SK-N-SH (cell line): ENCODE measurements around the gene SPAAR. TPM values are rescaled to one million over a fixed set of nuclear protein-coding genes. Genes with fewer than 3 reads are reported as not detected.

Experiments
- CTCF ChIA-PET: fragments of 300-600, 350-600 bp; formaldehyde crosslinking; extraction: SDS; loops from one replicate; lab custom pipeline; 2021; lab: Yijun Ruan, JAX
- POLR2A ChIA-PET: fragments of 350-600 bp; sonication (Branson Sonifier 250); formaldehyde crosslinking; extraction: SDS; loops from one replicate; lab custom pipeline; 2020; ENCODE audit warnings: antibody characterized with exemption, inconsistent platforms; lab: Yijun Ruan, JAX
- DNase-seq: peaks from one replicate; pipeline ENCODE4 v3.0.0; 2012
- H2AFZ ChIP-seq: fragments of 200-600 bp; sonication (generic); 2 replicates; pipeline ENCODE4 v1.8.1; 2016; ENCODE audit warnings: antibody characterized with exemption, mild to moderate bottlenecking, low read depth
- H3F3A ChIP-seq: fragments of 200-600 bp; sonication (generic); replicated peaks from 2 replicates; pipeline ENCODE3; 2016; ENCODE audit warnings: antibody characterized with exemption, mild to moderate bottlenecking; ENCODE audit not compliant: insufficient read depth
- H3K27ac ChIP-seq, 2 experiments: fragments of 200-500 bp in 1 of 2; fragments of 200-600 bp in 1 of 2; sonication (Bioruptor generic) in 1 of 2; sonication (generic), shearing (Covaris generic) in 1 of 2; 2 replicates each; pipeline versions ENCODE4 v1.5.1 to v1.6.1; 2014 to 2016; ENCODE audit warnings: low read depth in 2 of 2, inconsistent platforms in 1 of 2, low read length in 1 of 2, mild to moderate bottlenecking in 1 of 2, mixed read lengths in 1 of 2
- H3K27me3 ChIP-seq: fragments of 200-600 bp; sonication (generic), shearing (Covaris generic); 2 replicates; pipeline ENCODE4 v1.6.1; 2016; ENCODE audit warnings: mixed run types; ENCODE audit not compliant: insufficient read depth
- H3K36me3 ChIP-seq, 2 experiments: fragments of 200-500 bp in 1 of 2; fragments of 200-600 bp in 1 of 2; sonication (Bioruptor generic) in 1 of 2; sonication (generic) in 1 of 2; replicated peaks in 1 of 2; 2 replicates each; pipeline versions ENCODE3 to v1.5.1; 2014 to 2016; ENCODE audit warnings: low read length in 1 of 2, mild to moderate bottlenecking in 1 of 2; ENCODE audit not compliant: insufficient read depth in 2 of 2, control insufficient read depth in 1 of 2
- H3K4me1 ChIP-seq, 2 experiments: fragments of 200-500 bp in 1 of 2; fragments of 200-600 bp in 1 of 2; sonication (Bioruptor generic) in 1 of 2; sonication (generic), shearing (Covaris generic) in 1 of 2; 2 replicates each; pipeline versions ENCODE4 v1.5.1 to v1.6.1; 2014 to 2016; ENCODE audit warnings: low read depth in 1 of 2, low read length in 1 of 2, mixed run types in 1 of 2; ENCODE audit not compliant: insufficient read depth in 2 of 2, control insufficient read depth in 1 of 2
- H3K4me2 ChIP-seq: fragments of 200-600 bp; sonication (generic), shearing (Covaris generic); 2 replicates; pipeline ENCODE4 v1.6.1; 2017; ENCODE audit warnings: mixed run types
- H3K4me3 ChIP-seq, 2 experiments: fragments of 200-500 bp in 1 of 2; fragments of 200-600 bp in 1 of 2; sonication (Bioruptor generic) in 1 of 2; sonication (generic), shearing (Covaris generic) in 1 of 2; 2 replicates each; pipeline versions ENCODE4 v1.5.1 to v1.8.1; 2014 to 2016; ENCODE audit warnings: low read depth in 2 of 2, inconsistent platforms in 1 of 2, low read length in 1 of 2, mild to moderate bottlenecking in 1 of 2, mixed read lengths in 1 of 2, moderate library complexity in 1 of 2
- H3K79me2 ChIP-seq: fragments of 200-600 bp; sonication (generic); 2 replicates; pipeline ENCODE4 v1.8.1; 2017; ENCODE audit warnings: mild to moderate bottlenecking; ENCODE audit not compliant: insufficient read depth
- H3K9ac ChIP-seq: fragments of 200-600 bp; sonication (generic); 2 replicates; pipeline ENCODE4 v1.6.1; 2017; ENCODE audit warnings: mixed run types
- H3K9me2 ChIP-seq: fragments of 200-600 bp; sonication (generic); 2 replicates; pipeline ENCODE4 v1.6.1; 2017; ENCODE audit warnings: mixed run types
- H3K9me3 ChIP-seq: fragments of 200-600 bp; sonication (generic); 2 replicates; pipeline ENCODE4 v1.6.1; 2017; ENCODE audit warnings: mixed run types, mild to moderate bottlenecking, moderate library complexity
- H4K20me1 ChIP-seq: fragments of 200-600 bp; sonication (generic); 2 replicates; pipeline ENCODE4 v1.6.1; 2017; ENCODE audit warnings: mild to moderate bottlenecking, mixed run types; ENCODE audit not compliant: insufficient read depth
- EP300 ChIP-seq, 2 experiments: IDR thresholded peaks; 2 replicates each; pipeline versions ENCODE4 v1.4.0 to v1.6.1; 2012; ENCODE audit warnings: borderline replicate concordance in 1 of 2, low read depth in 1 of 2, low read length in 1 of 2
- FOXJ3 ChIP-seq: sonication (generic); formaldehyde crosslinking; IDR thresholded peaks from 2 replicates; pipeline ENCODE4 v1.5.1; 2020; ENCODE audit warnings: mild to moderate bottlenecking, missing genetic modification reagents
- MEF2A ChIP-seq: IDR thresholded peaks from 2 replicates; pipeline ENCODE4 v1.4.0; 2012; ENCODE audit warnings: low read depth, borderline replicate concordance
- MXI1 ChIP-seq: IDR thresholded peaks from 2 replicates; pipeline ENCODE4 v1.6.1; 2012; ENCODE audit warnings: mild to moderate bottlenecking, low read depth, low read length, improper control_type of control experiment
- NFIC ChIP-seq: IDR thresholded peaks from 2 replicates; pipeline ENCODE4 v1.4.0; 2012; ENCODE audit warnings: borderline replicate concordance
- RAD21 ChIP-seq: IDR thresholded peaks from 2 replicates; pipeline ENCODE4 v1.6.1; 2012; ENCODE audit warnings: mild to moderate bottlenecking, low read length
- RCOR1 ChIP-seq: fragments of 150-350 bp; IDR thresholded peaks from 2 replicates; pipeline ENCODE4 v1.6.1; 2017; ENCODE audit warnings: antibody characterized with exemption, low read length
- RFX5 ChIP-seq: IDR thresholded peaks from 2 replicates; pipeline ENCODE4 v1.6.1; 2012; ENCODE audit warnings: mild to moderate bottlenecking, improper control_type of control experiment, low read length
- RXRA ChIP-seq: IDR thresholded peaks from 2 replicates; pipeline ENCODE4 v1.4.0; 2012; ENCODE audit warnings: low read depth, mild to moderate bottlenecking, borderline replicate concordance
- SMC3 ChIP-seq: IDR thresholded peaks from 2 replicates; pipeline ENCODE4 v1.6.1; 2012; ENCODE audit warnings: low read depth, low read length, improper control_type of control experiment
- YY1 ChIP-seq: IDR thresholded peaks from 2 replicates; pipeline ENCODE4 v1.4.0; 2012; ENCODE audit warnings: low read depth, mild to moderate bottlenecking
- WGBS: methylation state at CpG from one replicate; pipeline ENCODE4 v1.1.6; 2017; ENCODE audit warnings: low lambda C conversion rate; 5-methylcytosine and 5-hydroxymethylcytosine counted together
- polyA plus RNA-seq, 3 experiments: library from polyadenylated mRNA; depleted of rRNA; stranded (reverse); fragments of >200 nt; gene quantifications; 2 replicates each; pipeline ENCODE4 v1.2.3, GENCODE V29; 2012
- TF ChIP-seq, protein P1 (sequence below): IDR thresholded peaks from 2 replicates; pipeline ENCODE4 v1.4.0; 2012; ENCODE audit warnings: low read depth, borderline replicate concordance
- TF ChIP-seq, protein P2 (sequence below): fragments of 200-600 bp; sonication (generic); IDR thresholded peaks from 2 replicates; pipeline ENCODE4 v1.6.1; 2017; ENCODE audit warnings: antibody characterized with exemption, mild to moderate bottlenecking, moderate library complexity
- TF ChIP-seq, protein P3 (sequence below): fragments of 150-350 bp; IDR thresholded peaks from 2 replicates; pipeline ENCODE4 v1.6.1; 2016; ENCODE audit warnings: mild to moderate bottlenecking, low read depth, low read length

The SPAAR gene
- polyA plus RNA-seq, 1 of the 3 experiments (the other 2 are of a cell fraction), result 0.13 TPM

DNA sequence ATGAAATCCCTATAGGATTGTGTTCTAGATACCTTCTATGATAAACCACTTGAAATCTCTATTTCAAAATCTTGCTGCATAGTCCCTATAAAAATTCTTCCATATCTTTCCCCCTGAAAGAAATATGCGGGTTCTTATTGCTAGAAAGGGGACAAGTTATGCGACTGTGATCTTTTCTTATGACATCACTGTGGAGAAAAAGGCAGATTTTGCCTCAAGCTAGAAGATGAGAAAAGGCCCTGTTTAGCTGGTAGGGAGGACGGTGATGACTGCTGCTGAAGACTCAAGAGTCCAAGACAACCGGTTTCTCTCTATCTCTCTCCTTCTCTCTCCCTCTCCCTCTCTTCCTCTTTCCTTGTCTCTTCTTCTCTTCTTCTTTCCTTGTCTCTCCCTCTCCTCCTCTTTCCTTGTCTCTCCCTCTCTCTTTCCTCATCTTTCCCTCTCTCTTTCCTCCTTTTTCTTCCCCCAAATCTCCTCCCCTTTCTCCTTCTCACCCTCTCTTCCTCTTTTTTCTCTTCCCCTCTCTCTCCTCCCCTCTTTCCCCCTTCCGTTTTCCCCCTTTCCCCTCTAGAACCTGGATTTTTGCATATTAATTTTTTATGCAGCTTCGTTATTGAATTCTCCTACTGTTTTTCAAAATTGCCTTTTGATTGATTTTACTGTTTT is 43.4 kb downstream of the SPAAR start:
- peaks cover 19% of the 10 kb centered on the region for H3F3A ChIP-seq
- no peaks in the 10 kb centered on the region for H3K9me2 ChIP-seq
- peak overlapping the region; percentile 57; the same call in 1 of the 2 replicates for H2AFZ ChIP-seq
- no peaks in the 10 kb centered on the region for H3K9me3 ChIP-seq
- H3K4me1 ChIP-seq, result peaks cover 0 to 6% of the 10 kb centered on the region in 2 experiments; a peak in 1 of 4 replicates
- ChIA-PET CTCF (interaction anchor here (0.6 to 1.6 kb wide), 5 partner anchors 12 to 1702 kb away, joined by 3 to 7 read pairs (median 4); no protein-coding TSS in a partner anchor), POLR2A (no interaction called here)
- no peaks in the 10 kb centered on the region for H4K20me1 ChIP-seq
- peak overlapping the region in 1 of 2 experiments; percentile 26; a peak in 2 of 4 replicates for H3K27ac ChIP-seq
- 55% methylated on average over 6 of the region's 6 CpGs for WGBS
- no peaks in the 10 kb centered on the region for H3K27me3 ChIP-seq
- H3K36me3 ChIP-seq, result no peaks in the 10 kb centered on the region
- H3K4me3 ChIP-seq, result no peak overlapping the region
- no peak overlapping the region for H3K9ac ChIP-seq
- DNase-seq, result no peak
- no peaks in the 10 kb centered on the region for H3K79me2 ChIP-seq
- no peak overlapping the region for H3K4me2 ChIP-seq
- TF ChIP-seq YY1 (no peak), MEF2A (no peak), RXRA (no peak)
- TF ChIP-seq, all 33 proteins: peak for 0

DNA sequence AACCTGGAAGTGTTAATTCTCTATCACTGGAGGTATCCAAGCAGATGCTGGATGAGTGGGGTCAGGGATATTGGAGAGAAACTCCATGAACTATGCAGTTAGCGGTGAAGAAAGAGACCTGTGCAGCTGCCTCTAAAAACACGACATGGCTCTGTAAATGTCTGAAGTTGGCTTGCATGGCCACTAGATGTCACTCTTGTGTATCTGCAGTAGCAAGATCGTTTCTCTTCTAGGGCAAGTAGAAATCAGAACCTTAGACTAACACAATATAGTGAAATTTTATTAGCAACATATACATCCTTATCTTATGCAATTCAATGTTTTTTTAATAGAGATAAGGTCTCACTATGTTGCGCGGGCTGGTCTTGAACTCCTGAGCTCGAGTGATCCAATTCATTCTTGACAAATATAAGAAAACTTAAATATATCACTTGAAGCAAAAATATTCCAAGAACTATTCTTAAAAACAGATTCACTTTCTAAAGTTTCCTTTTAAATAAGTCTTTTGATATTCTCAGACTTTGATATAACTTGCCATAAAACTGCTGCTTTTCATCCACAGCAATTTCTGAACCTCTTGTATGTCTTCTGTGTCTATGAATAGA is 45.8 kb downstream of the SPAAR start:
- H3K4me2 ChIP-seq, result no peak overlapping the region

More for the DNA sequence above, 45.8 kb downstream of the SPAAR start:
- CTCF ChIA-PET, result interaction anchor here (0.6 to 7.5 kb wide), 48 partner anchors 10 to 1123 kb away, joined by 3 to 88 read pairs (median 4); partner anchors contain the start of genes GLIPR2, HRCT1 and RECK
- no peaks in the 10 kb centered on the region for H3K9me3 ChIP-seq
- no peaks in the 10 kb centered on the region for H3K27me3 ChIP-seq
- no peaks in the 10 kb centered on the region for H3K36me3 ChIP-seq
- H2AFZ ChIP-seq, result peak overlapping the region; percentile 40; the same call in 1 of the 2 replicates
- TF ChIP-seq RCOR1 (no peak), RAD21 (peak; percentile 84), FOXJ3 (CRISPR knock-in tag) (no peak), RXRA (no peak), MXI1 (no peak), RFX5 (no peak), EP300 (IDR thresholded peaks at IDR 0.05; ENCODE audit: borderline replicate concordance in 1 of 2, low read depth in 1 of 2, low read length in 1 of 2) (no peak), SMC3 (peak; percentile 81), NFIC (no peak)
- TF ChIP-seq, protein P1, sequence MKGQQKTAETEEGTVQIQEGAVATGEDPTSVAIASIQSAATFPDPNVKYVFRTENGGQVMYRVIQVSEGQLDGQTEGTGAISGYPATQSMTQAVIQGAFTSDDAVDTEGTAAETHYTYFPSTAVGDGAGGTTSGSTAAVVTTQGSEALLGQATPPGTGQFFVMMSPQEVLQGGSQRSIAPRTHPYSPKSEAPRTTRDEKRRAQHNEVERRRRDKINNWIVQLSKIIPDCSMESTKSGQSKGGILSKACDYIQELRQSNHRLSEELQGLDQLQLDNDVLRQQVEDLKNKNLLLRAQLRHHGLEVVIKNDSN, result no peak
- TF ChIP-seq, protein P2, sequence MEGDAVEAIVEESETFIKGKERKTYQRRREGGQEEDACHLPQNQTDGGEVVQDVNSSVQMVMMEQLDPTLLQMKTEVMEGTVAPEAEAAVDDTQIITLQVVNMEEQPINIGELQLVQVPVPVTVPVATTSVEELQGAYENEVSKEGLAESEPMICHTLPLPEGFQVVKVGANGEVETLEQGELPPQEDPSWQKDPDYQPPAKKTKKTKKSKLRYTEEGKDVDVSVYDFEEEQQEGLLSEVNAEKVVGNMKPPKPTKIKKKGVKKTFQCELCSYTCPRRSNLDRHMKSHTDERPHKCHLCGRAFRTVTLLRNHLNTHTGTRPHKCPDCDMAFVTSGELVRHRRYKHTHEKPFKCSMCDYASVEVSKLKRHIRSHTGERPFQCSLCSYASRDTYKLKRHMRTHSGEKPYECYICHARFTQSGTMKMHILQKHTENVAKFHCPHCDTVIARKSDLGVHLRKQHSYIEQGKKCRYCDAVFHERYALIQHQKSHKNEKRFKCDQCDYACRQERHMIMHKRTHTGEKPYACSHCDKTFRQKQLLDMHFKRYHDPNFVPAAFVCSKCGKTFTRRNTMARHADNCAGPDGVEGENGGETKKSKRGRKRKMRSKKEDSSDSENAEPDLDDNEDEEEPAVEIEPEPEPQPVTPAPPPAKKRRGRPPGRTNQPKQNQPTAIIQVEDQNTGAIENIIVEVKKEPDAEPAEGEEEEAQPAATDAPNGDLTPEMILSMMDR, result peak; percentile 88
- TF ChIP-seq, protein P3, sequence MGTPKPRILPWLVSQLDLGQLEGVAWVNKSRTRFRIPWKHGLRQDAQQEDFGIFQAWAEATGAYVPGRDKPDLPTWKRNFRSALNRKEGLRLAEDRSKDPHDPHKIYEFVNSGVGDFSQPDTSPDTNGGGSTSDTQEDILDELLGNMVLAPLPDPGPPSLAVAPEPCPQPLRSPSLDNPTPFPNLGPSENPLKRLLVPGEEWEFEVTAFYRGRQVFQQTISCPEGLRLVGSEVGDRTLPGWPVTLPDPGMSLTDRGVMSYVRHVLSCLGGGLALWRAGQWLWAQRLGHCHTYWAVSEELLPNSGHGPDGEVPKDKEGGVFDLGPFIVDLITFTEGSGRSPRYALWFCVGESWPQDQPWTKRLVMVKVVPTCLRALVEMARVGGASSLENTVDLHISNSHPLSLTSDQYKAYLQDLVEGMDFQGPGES, result no peak
- POLR2A ChIA-PET, result no interaction called here
- H3K4me1 ChIP-seq, result peaks cover 0 to 9% of the 10 kb centered on the region in 2 experiments; a peak in 1 of 4 replicates
- 8% methylated on average over 6 of the region's 6 CpGs for WGBS
- no peaks in the 10 kb centered on the region for H3K79me2 ChIP-seq
- H4K20me1 ChIP-seq, result no peaks in the 10 kb centered on the region
- H3K9ac ChIP-seq, result no peak overlapping the region
- peaks cover 19% of the 10 kb centered on the region for H3F3A ChIP-seq
- H3K27ac ChIP-seq, result no peak overlapping the region
- H3K4me3 ChIP-seq, result no peak overlapping the region; a peak in 1 of 4 replicates
- H3K9me2 ChIP-seq, result no peaks in the 10 kb centered on the region
- peak; percentile 65 for DNase-seq
